Activated B cell treated with CpG ODN at 0.5 μM for 24 hours (primary cell): Measurements from ENCODE around the gene RAP2A. TPM values are rescaled to one million over a fixed set of nuclear protein-coding genes. Genes with fewer than 3 reads are reported as not detected.
A peak's percentile ranks its signal among the peaks of the same experiment; 100 is the strongest.

Experiments used
- ATAC-seq: fragments of 200-7000 bp; cut with Tn5 transposase; one replicate; pipeline ENCODE4 v1.10.0; 2021; ENCODE audit warnings: low read depth, mild to moderate bottlenecking, moderate library complexity
- CTCF ChIA-PET: fragments of 350-600 bp; sonication (Branson Sonifier 250); formaldehyde crosslinking; loops from one replicate; lab custom pipeline; 2021; ENCODE audit warnings: antibody characterized with exemption; lab: Charles Lee
- POLR2A ChIA-PET: fragments of 350-600 bp; sonication (Branson Sonifier 250); formaldehyde crosslinking; loops from one replicate; lab custom pipeline; 2021; ENCODE audit warnings: antibody characterized with exemption; lab: Charles Lee
- DNase-seq: peaks from one replicate; pipeline ENCODE4 v3.0.0; 2022
- H3K27ac Mint-ChIP-seq: one replicate; pipeline ENCODE4 v1.8.0; 2020; ENCODE audit warnings: mixed read lengths
- H3K27me3 Mint-ChIP-seq: one replicate; pipeline ENCODE4 v1.8.0; 2021; ENCODE audit warnings: mixed read lengths
- H3K36me3 Mint-ChIP-seq: one replicate; pipeline ENCODE4 v1.8.0; 2021; ENCODE audit warnings: low read depth, mixed read lengths
- H3K4me1 Mint-ChIP-seq: one replicate; pipeline ENCODE4 v1.8.0; 2021; ENCODE audit warnings: mixed read lengths
- H3K4me3 Mint-ChIP-seq: one replicate; pipeline ENCODE4 v1.8.0; 2020; ENCODE audit warnings: mild to moderate bottlenecking, mixed read lengths
- H3K9me3 Mint-ChIP-seq: one replicate; pipeline ENCODE4 v1.8.0; 2020; ENCODE audit warnings: mixed read lengths
- intact Hi-C: fragments of 100-400 bp; cut with micrococcal nuclease; formaldehyde crosslinking; loops from one replicate; pipeline ENCODE4 v1.15.1; 2024
- total RNA-seq: library from RNA; stranded (reverse); gene quantifications from 2 replicates; pipeline ENCODE4 v1.2.3, GENCODE V29; 2022
- TF ChIP-seq, protein P1 (sequence below): fragments of 200-600 bp; IDR thresholded peaks from one replicate; pipeline ENCODE4 v1.8.0; 2022; ENCODE audit warnings: antibody characterized with exemption, mild to moderate bottlenecking

RAP2A gene
- total RNA-seq, 1 donor from 2014 or later, result 29.8 TPM

DNA sequence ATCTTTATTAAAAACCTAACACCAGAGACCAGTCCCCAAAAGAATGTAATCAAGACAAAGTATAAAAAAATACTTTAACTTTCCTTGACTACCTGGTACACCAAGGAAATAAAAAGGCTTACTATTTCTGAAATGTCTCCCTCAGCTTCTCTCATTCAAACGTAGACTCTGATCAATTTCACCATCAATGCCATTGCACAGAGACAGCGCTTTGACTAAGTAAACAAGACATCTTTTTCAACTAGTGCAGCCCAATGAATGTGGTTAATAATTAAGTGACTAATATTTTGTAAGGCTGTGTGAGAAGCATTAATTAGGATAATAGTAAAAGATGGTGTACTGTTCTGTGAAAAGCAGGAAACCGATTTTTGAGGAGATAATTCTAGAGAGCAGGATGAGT lies 7.3 kb upstream of the RAP2A start:
- TF ChIP-seq, protein P1, sequence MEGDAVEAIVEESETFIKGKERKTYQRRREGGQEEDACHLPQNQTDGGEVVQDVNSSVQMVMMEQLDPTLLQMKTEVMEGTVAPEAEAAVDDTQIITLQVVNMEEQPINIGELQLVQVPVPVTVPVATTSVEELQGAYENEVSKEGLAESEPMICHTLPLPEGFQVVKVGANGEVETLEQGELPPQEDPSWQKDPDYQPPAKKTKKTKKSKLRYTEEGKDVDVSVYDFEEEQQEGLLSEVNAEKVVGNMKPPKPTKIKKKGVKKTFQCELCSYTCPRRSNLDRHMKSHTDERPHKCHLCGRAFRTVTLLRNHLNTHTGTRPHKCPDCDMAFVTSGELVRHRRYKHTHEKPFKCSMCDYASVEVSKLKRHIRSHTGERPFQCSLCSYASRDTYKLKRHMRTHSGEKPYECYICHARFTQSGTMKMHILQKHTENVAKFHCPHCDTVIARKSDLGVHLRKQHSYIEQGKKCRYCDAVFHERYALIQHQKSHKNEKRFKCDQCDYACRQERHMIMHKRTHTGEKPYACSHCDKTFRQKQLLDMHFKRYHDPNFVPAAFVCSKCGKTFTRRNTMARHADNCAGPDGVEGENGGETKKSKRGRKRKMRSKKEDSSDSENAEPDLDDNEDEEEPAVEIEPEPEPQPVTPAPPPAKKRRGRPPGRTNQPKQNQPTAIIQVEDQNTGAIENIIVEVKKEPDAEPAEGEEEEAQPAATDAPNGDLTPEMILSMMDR, result no peak
- ChIA-PET POLR2A (no interaction called here), CTCF (no interaction called here)
- no peak for DNase-seq
- Mint-ChIP-seq H3K4me1 (peaks cover under 1% of the 10 kb centered on the region), H3K27me3 (peaks cover 3% of the 10 kb centered on the region), H3K4me3 (no peak overlapping the region), H3K27ac (no peak overlapping the region), H3K9me3 (no peaks in the 10 kb centered on the region), H3K36me3 (no peaks in the 10 kb centered on the region)
- intact Hi-C loops, result no loop called here
- no peak for ATAC-seq

DNA sequence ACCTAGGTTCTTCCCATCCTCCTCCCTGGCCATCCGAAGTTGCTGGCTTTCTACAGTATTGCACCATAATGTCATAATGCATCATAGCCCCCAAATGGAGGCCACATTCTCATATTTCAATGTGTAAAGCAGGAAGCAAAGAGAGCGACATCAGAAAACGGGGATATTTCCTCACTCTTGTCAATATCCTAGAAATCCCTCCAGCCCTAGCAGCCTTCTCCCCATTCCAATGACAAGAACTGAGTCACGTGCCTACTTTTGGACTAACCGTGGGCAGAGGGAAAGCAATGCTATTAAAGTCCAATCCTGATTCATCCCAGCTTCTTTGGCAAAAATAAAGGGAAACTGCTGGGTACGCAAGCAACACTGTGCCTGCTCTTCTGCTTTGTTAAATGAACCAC lies 4.3 kb upstream of the RAP2A start:
- Mint-ChIP-seq H3K4me3 (no peak overlapping the region), H3K27ac (no peak overlapping the region), H3K36me3 (peaks cover 12% of the 10 kb centered on the region), H3K27me3 (peaks cover 3% of the 10 kb centered on the region), H3K9me3 (no peaks in the 10 kb centered on the region), H3K4me1 (peaks cover 10% of the 10 kb centered on the region)
- ChIA-PET CTCF (no interaction called here), POLR2A (no interaction called here)
- DNase-seq (no peak), ATAC-seq (no peak)
- TF ChIP-seq, protein P1, result no peak
- intact Hi-C loops, result loop anchor here (5.0 to 10.0 kb wide), 4 partner anchors 115 to 1658 kb away; no protein-coding TSS in a partner anchor

DNA sequence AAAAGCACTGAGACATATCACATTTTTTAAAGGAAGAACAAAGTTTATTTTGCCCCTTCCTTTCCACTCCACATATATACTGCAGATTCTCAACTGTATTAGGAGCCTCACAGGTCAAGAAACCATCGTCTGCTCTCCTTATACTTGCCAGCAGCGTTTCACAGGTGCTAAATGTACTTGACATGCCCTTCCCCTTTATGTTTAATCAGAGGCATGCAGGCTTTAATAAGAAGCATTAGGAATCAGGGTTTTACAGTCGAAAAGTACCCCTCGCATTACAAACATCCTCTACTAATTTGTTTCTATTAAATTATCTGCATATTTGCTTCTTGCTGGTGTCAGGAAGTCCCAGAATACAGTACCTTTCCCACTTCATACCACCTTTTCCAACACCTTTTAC lies 3.7 kb upstream of the RAP2A start:
- intact Hi-C loops, result loop anchor here (5.0 to 10.0 kb wide), 4 partner anchors 115 to 1657 kb away; no protein-coding TSS in a partner anchor
- H3K27me3 Mint-ChIP-seq, result peaks cover 3% of the 10 kb centered on the region
- H3K27ac Mint-ChIP-seq, result no peak overlapping the region
- peaks cover 16% of the 10 kb centered on the region for H3K4me1 Mint-ChIP-seq
- H3K9me3 Mint-ChIP-seq, result no peaks in the 10 kb centered on the region
- TF ChIP-seq, protein P1, result no peak
- ChIA-PET POLR2A (no interaction called here), CTCF (no interaction called here)
- no peak overlapping the region for H3K4me3 Mint-ChIP-seq
- DNase-seq (no peak), ATAC-seq (no peak)
- peaks cover 14% of the 10 kb centered on the region for H3K36me3 Mint-ChIP-seq

DNA sequence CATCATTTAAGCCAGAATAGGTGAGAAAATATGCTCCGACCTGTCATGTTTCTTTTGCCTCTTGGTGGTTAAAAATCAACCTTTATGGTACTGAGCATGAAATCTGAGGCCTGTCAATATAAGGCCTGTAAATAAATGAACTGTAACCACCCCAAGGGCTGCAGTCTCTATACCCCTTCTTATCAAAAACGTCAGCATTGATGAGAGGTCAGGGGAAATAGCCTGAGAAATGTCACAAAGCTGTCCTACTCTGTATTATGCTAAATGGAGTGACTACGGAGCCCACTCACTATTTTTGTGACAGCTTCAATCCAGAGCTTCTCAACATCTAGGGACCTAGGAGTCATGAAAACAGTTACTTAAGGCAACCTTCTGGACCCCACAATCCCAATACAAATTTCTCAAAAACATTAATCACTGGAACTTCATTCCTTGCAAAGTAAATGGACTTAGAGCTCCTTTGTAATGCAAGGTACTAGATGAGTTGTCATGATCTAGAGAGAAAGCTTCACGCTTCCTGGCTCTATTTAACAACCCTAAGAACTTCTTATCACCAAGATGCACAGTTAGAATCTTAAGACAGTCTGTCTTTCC lies 2.7 kb upstream of the RAP2A start:
- ATAC-seq (no peak), DNase-seq (no peak)
- Mint-ChIP-seq H3K4me3 (peak overlapping the region; percentile 28), H3K9me3 (no peaks in the 10 kb centered on the region), H3K36me3 (peaks cover 14% of the 10 kb centered on the region), H3K27me3 (no peaks in the 10 kb centered on the region), H3K27ac (no peak overlapping the region), H3K4me1 (peaks cover 24% of the 10 kb centered on the region)
- POLR2A ChIA-PET, result no interaction called here
- TF ChIP-seq, protein P1, result no peak
- CTCF ChIA-PET, result no interaction called here
- intact Hi-C loops, result loop anchor here (5.0 to 10.0 kb wide), 4 partner anchors 114 to 1656 kb away; no protein-coding TSS in a partner anchor

DNA sequence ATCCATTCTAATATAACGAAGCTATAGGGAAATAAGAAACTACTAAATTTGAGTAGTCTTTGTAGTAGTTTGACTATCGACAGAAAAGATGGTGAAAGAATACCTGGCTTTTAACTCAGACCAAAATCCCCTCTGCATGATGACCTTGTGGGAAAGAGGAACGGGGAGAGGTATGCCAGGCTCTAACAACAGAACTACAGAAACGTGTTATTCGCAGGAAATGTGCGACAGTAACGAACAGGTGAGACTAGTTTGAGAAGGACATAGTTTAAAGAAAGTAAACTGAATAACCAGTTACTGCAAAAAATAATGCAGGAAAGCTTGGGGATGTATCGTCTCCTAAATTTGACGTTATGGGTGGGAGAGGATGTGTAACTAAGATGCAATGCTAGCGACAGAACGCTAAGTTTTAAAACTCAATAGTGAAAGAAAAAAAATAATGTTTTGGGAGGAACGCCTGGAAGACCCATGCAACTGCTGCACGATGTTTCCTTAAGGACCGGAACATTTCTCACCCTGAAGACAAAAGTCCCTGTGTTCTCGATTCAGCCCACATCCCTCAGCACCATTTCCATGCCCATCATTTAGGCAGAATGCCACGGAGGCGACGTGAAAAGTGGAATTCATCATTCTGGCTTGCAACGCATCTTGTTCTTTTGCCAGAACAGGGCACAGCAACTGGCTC lies 1.6 kb upstream of the RAP2A start:
- H3K4me3 Mint-ChIP-seq, result peak overlapping the region; percentile 94
- no peaks in the 10 kb centered on the region for H3K9me3 Mint-ChIP-seq
- DNase-seq (no peak), ATAC-seq (no peak)
- H3K4me1 Mint-ChIP-seq, result peaks cover 30% of the 10 kb centered on the region
- ChIA-PET CTCF (no interaction called here), POLR2A (interaction anchor here (0.6 to 5.1 kb wide), 16 partner anchors 10 to 1772 kb away, joined by 3 to 84 read pairs (median 4); partner anchors contain the start of genes DNAJC3, MBNL2 and STK24)
- no peaks in the 10 kb centered on the region for H3K27me3 Mint-ChIP-seq
- TF ChIP-seq, protein P1, result no peak
- peak overlapping the region; percentile 97 for H3K27ac Mint-ChIP-seq
- H3K36me3 Mint-ChIP-seq, result peaks cover 14% of the 10 kb centered on the region
- intact Hi-C loops, result loop anchor here (2.0 to 10.0 kb wide), 6 partner anchors 64 to 1826 kb away; partner anchors contain the start of gene GPR18
